ENCODE data around the gene NOB1. TPM values are rescaled to one million over a fixed set of nuclear protein-coding genes. Genes with fewer than 3 reads are reported as not detected.

NOB1 gene
- total RNA-seq, 4 donors from 2014 or later, result 22.4 to 39.2 (median 30.3) TPM

DNA sequence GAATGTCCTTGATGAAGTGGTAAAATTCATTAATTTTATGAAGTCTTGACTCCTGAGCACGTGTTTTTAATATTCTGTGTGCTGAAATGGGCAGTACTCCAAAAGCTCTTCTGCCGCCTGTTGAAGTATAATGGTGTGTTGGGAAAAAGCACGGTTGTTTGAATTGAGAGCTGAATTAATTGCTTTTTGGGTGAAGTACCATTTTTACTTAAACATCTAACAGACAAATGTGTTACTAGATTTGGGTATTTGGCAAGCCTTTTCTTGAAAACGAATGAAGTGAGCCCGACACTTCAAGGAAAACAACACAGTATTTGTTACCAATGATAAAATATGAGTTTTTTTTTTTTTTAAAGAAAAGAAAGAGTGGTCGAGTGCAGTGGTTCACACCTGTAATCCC, 29.9 kb upstream of the NOB1 start:
- intact Hi-C loops (cut with DNase I), result no loop called here

DNA sequence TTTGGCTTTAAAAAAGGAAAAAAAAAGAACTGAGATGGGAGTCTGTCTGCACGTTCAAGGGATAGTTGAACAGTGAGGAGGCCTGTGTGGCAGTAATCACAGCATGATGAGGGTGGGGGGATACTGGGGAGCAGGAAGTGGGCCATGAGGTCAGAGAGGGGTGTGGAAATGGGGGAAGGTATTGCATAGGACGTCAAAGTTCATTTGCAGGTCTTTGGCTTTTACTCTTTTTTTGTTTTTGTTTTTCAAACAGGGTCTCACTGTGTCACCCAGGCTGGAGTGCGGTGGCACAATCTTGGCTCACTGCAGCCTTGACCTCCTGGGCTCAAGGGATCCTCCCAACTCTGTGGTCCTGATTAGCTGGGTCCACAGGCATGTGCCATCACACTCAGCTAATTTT, 26.4 kb upstream of the NOB1 start:
- Histone ChIP-seq H3K27me3 (no peaks in the 10 kb centered on the region), H3K4me1 (peaks cover 0 to 6% (median 0%) of the 10 kb centered on the region in 4 donors), H3K4me3 (no peak overlapping the region), H3K9me3 (no peaks in the 10 kb centered on the region), H3K27ac (replicated peaks in 1 of 4) (no peak overlapping the region), H3K36me3 (peaks cover 3 to 22% (median 13%) of the 10 kb centered on the region in 4 donors)
- WGBS, result 84% methylated on average over 3 of the region's 3 CpGs
- intact Hi-C loops (cut with DNase I), result no loop called here
- no peak for DNase-seq (ENCODE audit: extremely low spot score)
- TF ChIP-seq, protein P1, sequence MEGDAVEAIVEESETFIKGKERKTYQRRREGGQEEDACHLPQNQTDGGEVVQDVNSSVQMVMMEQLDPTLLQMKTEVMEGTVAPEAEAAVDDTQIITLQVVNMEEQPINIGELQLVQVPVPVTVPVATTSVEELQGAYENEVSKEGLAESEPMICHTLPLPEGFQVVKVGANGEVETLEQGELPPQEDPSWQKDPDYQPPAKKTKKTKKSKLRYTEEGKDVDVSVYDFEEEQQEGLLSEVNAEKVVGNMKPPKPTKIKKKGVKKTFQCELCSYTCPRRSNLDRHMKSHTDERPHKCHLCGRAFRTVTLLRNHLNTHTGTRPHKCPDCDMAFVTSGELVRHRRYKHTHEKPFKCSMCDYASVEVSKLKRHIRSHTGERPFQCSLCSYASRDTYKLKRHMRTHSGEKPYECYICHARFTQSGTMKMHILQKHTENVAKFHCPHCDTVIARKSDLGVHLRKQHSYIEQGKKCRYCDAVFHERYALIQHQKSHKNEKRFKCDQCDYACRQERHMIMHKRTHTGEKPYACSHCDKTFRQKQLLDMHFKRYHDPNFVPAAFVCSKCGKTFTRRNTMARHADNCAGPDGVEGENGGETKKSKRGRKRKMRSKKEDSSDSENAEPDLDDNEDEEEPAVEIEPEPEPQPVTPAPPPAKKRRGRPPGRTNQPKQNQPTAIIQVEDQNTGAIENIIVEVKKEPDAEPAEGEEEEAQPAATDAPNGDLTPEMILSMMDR (IDR thresholded peaks at IDR 0.05), result no peak
- TF ChIP-seq POLR2A (IDR thresholded peaks at IDR 0.05; ENCODE audit: low read depth) (no peak), EP300 (IDR thresholded peaks at IDR 0.05) (no peak), POLR2AphosphoS5 (IDR thresholded peaks at IDR 0.05) (no peak)

More for the DNA sequence above, 29.9 kb upstream of the NOB1 start:
- Histone ChIP-seq H3K27ac (replicated peaks in 1 of 4) (no peak overlapping the region), H3K36me3 (peaks cover 11 to 49% (median 39%) of the 10 kb centered on the region in 4 donors), H3K4me3 (no peak overlapping the region), H3K9me3 (no peaks in the 10 kb centered on the region), H3K4me1 (peaks cover 0 to 6% (median 0%) of the 10 kb centered on the region in 4 donors), H3K27me3 (no peaks in the 10 kb centered on the region)
- TF ChIP-seq POLR2AphosphoS5 (IDR thresholded peaks at IDR 0.05) (no peak), POLR2A (IDR thresholded peaks at IDR 0.05; ENCODE audit: low read depth) (no peak), EP300 (IDR thresholded peaks at IDR 0.05) (no peak)
- TF ChIP-seq, protein P1 (IDR thresholded peaks at IDR 0.05), result no peak
- WGBS, result 58% methylated on average over 6 of the region's 6 CpGs
- DNase-seq (ENCODE audit: extremely low spot score), result no peak

DNA sequence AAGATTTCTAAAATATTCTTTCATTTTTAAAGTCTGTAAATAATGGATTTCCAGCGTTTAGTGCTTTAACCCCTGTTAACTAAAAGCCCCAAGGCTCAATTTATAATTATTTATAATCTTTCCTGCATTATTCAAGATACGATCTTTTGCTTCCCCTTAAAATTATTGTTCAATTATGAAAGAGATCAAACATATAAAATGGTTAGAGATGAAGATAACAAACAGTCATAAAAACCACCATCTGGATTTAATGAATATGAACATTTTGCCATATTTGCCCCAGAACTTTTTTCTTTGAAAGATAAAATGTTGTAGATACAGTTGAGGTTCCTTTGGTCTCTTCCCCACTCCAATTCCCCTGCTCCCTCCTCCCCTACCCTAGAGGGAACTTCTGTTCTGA, 25.0 kb upstream of the NOB1 start:
- Histone ChIP-seq H3K36me3 (peaks cover 0 to 20% (median 12%) of the 10 kb centered on the region in 4 donors), H3K27me3 (no peaks in the 10 kb centered on the region), H3K27ac (replicated peaks in 1 of 4) (no peak overlapping the region), H3K4me3 (no peak overlapping the region), H3K9me3 (peaks cover 0 to 5% (median 0%) of the 10 kb centered on the region in 4 donors), H3K4me1 (peaks cover 0 to 6% (median 0%) of the 10 kb centered on the region in 4 donors)
- TF ChIP-seq EP300 (IDR thresholded peaks at IDR 0.05) (no peak), POLR2AphosphoS5 (IDR thresholded peaks at IDR 0.05) (no peak), POLR2A (IDR thresholded peaks at IDR 0.05; ENCODE audit: low read depth) (no peak)
- TF ChIP-seq, protein P1 (IDR thresholded peaks at IDR 0.05), result no peak
- no peak for DNase-seq (ENCODE audit: extremely low spot score)
- intact Hi-C loops (cut with DNase I), result no loop called here
- WGBS, result 81% methylated on average over 2 of the region's 2 CpGs

DNA sequence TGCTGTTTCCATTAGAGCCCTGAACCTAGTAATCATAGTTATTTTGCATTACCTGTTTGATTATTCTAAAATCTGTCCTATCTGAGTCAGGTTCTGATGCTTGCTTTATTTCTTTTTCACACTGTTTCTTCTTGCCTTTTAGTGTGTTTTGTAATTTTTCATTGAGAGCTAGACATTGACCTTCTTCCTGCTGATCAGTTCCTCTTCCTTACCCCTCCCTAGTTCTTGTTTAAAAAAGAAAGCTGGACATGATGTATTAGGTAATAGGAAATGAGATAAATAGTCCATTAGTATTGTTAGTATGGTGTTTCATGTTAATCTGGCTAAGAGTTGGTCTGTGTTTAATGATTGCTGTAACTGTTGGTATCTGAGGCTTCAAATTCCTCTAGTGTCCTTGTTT, 20.8 kb upstream of the NOB1 start:
- H3K27me3 ChIP-seq, result no peaks in the 10 kb centered on the region
- intact Hi-C loops (cut with DNase I), result no loop called here
- TF ChIP-seq EP300 (IDR thresholded peaks at IDR 0.05) (no peak), POLR2A (IDR thresholded peaks at IDR 0.05; ENCODE audit: low read depth) (no peak), POLR2AphosphoS5 (IDR thresholded peaks at IDR 0.05) (no peak)
- TF ChIP-seq, protein P1 (IDR thresholded peaks at IDR 0.05), result no peak

More for the DNA sequence above, 20.8 kb upstream of the NOB1 start:
- no peak for DNase-seq (ENCODE audit: extremely low spot score)
- H3K36me3 ChIP-seq, result peaks cover 0 to 4% (median 0%) of the 10 kb centered on the region in 4 donors
- no peak overlapping the region for H3K27ac ChIP-seq (replicated peaks in 1 of 4)
- H3K4me1 ChIP-seq, result peaks cover 0 to 12% (median 3%) of the 10 kb centered on the region in 4 donors
- H3K4me3 ChIP-seq, result no peak overlapping the region
- peaks cover 0 to 5% (median 0%) of the 10 kb centered on the region in 4 donors for H3K9me3 ChIP-seq

Data from esophagus muscularis mucosa (tissue), 4 donors.